ENCODE results near the gene VTCN1.

VTCN1 gene

DNA sequence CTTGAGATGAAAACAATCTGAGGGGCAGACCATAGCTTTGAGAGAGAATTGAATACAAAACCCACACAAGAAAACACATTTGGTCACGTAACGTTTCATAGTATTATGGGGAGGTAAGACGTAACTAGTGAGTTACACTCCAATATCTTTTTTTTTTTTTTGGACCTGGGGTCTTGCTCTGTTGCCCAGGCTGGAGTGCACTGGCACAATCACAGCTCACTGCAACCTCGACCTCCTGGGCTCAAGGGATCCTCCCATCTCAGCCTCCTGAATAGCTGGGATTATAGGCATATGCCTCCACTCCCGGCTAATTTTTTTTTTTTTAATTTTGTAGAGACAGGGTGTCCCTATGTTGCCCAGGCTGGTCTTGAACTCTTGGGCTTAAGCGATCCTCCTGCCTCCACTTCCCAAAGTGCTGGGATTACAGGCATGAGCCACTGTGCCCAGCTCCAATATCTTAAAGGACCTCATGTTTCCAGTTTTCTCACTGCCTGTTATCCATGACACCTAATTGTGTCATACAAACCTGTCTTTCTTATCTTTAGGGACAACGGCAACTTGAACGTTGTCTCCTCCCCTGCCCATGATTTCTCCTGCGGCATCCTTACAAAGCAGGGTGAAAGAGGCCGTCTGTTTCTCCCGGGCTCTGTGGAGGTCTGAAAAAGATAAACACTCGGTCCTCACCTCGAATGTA lies 94.5 kb downstream of the VTCN1 start:
- DNase-seq = no peak
- Histone ChIP-seq H3K9me2 (replicated peaks; ENCODE audit: insufficient read depth, low read length) (no peaks in the 10 kb centered on the region), H3K4me1 (ENCODE audit: low read length) (no peaks in the 10 kb centered on the region), H3F3A (ENCODE audit: insufficient read depth, low read length) (no peaks in the 10 kb centered on the region), H3K9ac (ENCODE audit: low read length) (no peak overlapping the region), H3K4me2 (ENCODE audit: low read depth, low read length) (no peak overlapping the region), H3K36me3 (replicated peaks; ENCODE audit: insufficient read depth, low read length) (no peaks in the 10 kb centered on the region), H2AFZ (ENCODE audit: low read length) (no peak overlapping the region), H3K27ac (ENCODE audit: low read length) (no peak overlapping the region), H4K20me1 (ENCODE audit: insufficient read depth, low read length) (no peaks in the 10 kb centered on the region), H3K4me3 (ENCODE audit: low read length) (no peak overlapping the region), H3K9me3 (replicated peaks; ENCODE audit: insufficient read depth, low read length) (no peaks in the 10 kb centered on the region), H3K79me2 (ENCODE audit: low read length) (no peaks in the 10 kb centered on the region), H3K27me3 (replicated peaks; ENCODE audit: insufficient read depth, low read length) (no peaks in the 10 kb centered on the region)
- no peak for TF ChIP-seq EZH2 (optimal IDR thresholded peaks at IDR 0.05; ENCODE audit: low read depth, low read length)

DNA sequence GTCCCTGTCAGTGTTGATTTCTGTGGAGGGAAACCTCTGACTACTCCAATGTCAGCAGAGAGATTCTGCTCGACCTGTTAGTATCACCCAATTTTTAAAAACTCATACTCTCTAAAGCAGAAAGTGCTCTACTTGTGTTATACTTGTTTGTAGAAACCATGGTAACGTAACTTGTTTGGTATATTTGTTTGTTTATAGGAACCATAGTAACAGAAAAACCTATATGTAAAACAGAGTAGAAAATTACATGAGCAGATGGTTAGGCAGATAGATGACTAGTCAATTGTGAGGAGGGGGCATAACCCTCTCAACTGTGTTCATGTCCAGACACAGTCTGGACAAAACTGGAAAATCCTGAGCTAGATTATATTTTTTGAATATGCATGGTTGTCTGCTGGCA lies 95.8 kb downstream of the VTCN1 start:
- H3K9me2 ChIP-seq (replicated peaks; ENCODE audit: insufficient read depth, low read length) = no peaks in the 10 kb centered on the region
- TF ChIP-seq, protein P1, sequence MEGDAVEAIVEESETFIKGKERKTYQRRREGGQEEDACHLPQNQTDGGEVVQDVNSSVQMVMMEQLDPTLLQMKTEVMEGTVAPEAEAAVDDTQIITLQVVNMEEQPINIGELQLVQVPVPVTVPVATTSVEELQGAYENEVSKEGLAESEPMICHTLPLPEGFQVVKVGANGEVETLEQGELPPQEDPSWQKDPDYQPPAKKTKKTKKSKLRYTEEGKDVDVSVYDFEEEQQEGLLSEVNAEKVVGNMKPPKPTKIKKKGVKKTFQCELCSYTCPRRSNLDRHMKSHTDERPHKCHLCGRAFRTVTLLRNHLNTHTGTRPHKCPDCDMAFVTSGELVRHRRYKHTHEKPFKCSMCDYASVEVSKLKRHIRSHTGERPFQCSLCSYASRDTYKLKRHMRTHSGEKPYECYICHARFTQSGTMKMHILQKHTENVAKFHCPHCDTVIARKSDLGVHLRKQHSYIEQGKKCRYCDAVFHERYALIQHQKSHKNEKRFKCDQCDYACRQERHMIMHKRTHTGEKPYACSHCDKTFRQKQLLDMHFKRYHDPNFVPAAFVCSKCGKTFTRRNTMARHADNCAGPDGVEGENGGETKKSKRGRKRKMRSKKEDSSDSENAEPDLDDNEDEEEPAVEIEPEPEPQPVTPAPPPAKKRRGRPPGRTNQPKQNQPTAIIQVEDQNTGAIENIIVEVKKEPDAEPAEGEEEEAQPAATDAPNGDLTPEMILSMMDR (IDR thresholded peaks at IDR 0.05; ENCODE audit: low read length) = no peak
- TF ChIP-seq EZH2phosphoT487 (IDR thresholded peaks at IDR 0.05; ENCODE audit: low read length) = no peak
- TF ChIP-seq EZH2 (optimal IDR thresholded peaks at IDR 0.05; ENCODE audit: low read depth, low read length) = no peak
- no peak for DNase-seq
- no peaks in the 10 kb centered on the region for H3K36me3 ChIP-seq (replicated peaks; ENCODE audit: insufficient read depth, low read length)
- no peak overlapping the region for H3K27ac ChIP-seq (ENCODE audit: low read length)
- no peaks in the 10 kb centered on the region for H3F3A ChIP-seq (ENCODE audit: insufficient read depth, low read length)
- no peaks in the 10 kb centered on the region for H3K27me3 ChIP-seq (replicated peaks; ENCODE audit: insufficient read depth, low read length)
- no peak overlapping the region for H2AFZ ChIP-seq (ENCODE audit: low read length)
- no peaks in the 10 kb centered on the region for H3K4me1 ChIP-seq (ENCODE audit: low read length)
- H3K4me3 ChIP-seq (ENCODE audit: low read length) = no peak overlapping the region
- H3K9me3 ChIP-seq (replicated peaks; ENCODE audit: insufficient read depth, low read length) = no peaks in the 10 kb centered on the region
- H4K20me1 ChIP-seq (ENCODE audit: insufficient read depth, low read length) = no peaks in the 10 kb centered on the region
- H3K4me2 ChIP-seq (ENCODE audit: low read depth, low read length) = no peak overlapping the region
- H3K79me2 ChIP-seq (ENCODE audit: low read length) = no peaks in the 10 kb centered on the region
- H3K9ac ChIP-seq (ENCODE audit: low read length) = no peak overlapping the region

DNA sequence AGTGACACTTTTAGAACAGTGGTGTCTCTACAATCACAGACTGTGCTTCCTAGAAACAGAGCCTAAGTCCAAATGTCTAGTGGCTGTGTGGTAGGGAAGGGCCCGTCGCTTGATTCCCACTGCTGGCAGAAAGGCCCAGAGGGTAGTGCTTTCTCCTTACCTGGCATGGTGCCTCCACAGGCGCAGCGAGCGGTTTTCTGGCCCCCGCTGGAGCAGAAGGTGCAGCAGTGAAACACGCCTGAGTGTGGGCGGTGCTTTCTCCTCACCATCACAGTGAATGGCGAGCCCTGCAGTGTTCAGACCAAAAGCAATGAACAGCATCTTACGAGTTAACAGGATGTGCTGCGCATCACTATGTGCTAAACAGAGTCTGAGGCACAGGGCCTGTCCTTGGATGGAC lies 97.5 kb downstream of the VTCN1 start:
- DNase-seq = no peak
- Histone ChIP-seq H3F3A (ENCODE audit: insufficient read depth, low read length) (no peaks in the 10 kb centered on the region), H3K79me2 (ENCODE audit: low read length) (no peaks in the 10 kb centered on the region), H2AFZ (ENCODE audit: low read length) (no peak overlapping the region), H3K4me2 (ENCODE audit: low read depth, low read length) (no peak overlapping the region), H3K9me2 (replicated peaks; ENCODE audit: insufficient read depth, low read length) (no peaks in the 10 kb centered on the region), H3K27ac (ENCODE audit: low read length) (no peak overlapping the region), H4K20me1 (ENCODE audit: insufficient read depth, low read length) (no peaks in the 10 kb centered on the region), H3K36me3 (replicated peaks; ENCODE audit: insufficient read depth, low read length) (no peaks in the 10 kb centered on the region), H3K9me3 (replicated peaks; ENCODE audit: insufficient read depth, low read length) (no peaks in the 10 kb centered on the region), H3K4me1 (ENCODE audit: low read length) (no peaks in the 10 kb centered on the region), H3K27me3 (replicated peaks; ENCODE audit: insufficient read depth, low read length) (no peaks in the 10 kb centered on the region), H3K4me3 (ENCODE audit: low read length) (no peak overlapping the region), H3K9ac (ENCODE audit: low read length) (no peak overlapping the region)
- TF ChIP-seq EZH2phosphoT487 (IDR thresholded peaks at IDR 0.05; ENCODE audit: low read length) (no peak), EZH2 (optimal IDR thresholded peaks at IDR 0.05; ENCODE audit: low read depth, low read length) (no peak)
- TF ChIP-seq, protein P1 (IDR thresholded peaks at IDR 0.05; ENCODE audit: low read length) = no peak

DNA sequence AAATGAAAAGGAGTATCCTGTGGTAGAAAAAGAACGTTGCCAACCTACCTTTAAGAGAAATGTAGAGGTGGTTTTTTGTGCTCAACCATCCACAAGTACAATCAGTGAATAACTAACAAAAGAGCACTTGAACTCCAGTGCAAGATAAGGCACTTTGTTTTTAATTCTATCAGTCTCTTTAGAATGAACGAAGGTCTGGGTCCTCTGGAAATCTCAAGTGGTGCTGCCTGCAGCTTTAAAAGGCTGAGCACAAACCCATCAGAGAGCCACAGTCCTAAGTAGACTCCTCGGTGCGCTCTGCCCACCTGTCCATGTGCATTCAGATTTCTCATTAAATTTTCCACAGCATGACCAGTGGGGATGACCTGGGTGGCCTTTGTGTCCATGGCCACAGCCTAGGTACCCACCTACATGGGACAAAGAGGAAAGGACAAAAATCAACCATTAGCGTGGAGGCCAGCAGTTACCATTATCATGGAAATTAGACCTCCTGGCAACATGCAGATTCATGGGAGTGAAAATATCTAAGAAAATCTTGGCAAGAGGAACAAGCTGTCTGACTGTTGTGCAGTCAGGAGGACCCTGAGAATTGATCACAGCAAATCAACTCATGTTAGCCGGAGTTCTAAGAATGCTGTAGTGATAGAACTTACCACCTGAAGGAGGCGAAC lies 98.5 kb downstream of the VTCN1 start:
- Histone ChIP-seq H3F3A (ENCODE audit: insufficient read depth, low read length) (no peaks in the 10 kb centered on the region), H3K4me1 (ENCODE audit: low read length) (no peaks in the 10 kb centered on the region), H3K27ac (ENCODE audit: low read length) (no peak overlapping the region), H3K27me3 (replicated peaks; ENCODE audit: insufficient read depth, low read length) (no peaks in the 10 kb centered on the region), H3K4me3 (ENCODE audit: low read length) (no peak overlapping the region), H3K79me2 (ENCODE audit: low read length) (no peaks in the 10 kb centered on the region), H4K20me1 (ENCODE audit: insufficient read depth, low read length) (no peaks in the 10 kb centered on the region), H3K9me3 (replicated peaks; ENCODE audit: insufficient read depth, low read length) (no peaks in the 10 kb centered on the region), H3K36me3 (replicated peaks; ENCODE audit: insufficient read depth, low read length) (no peaks in the 10 kb centered on the region), H3K4me2 (ENCODE audit: low read depth, low read length) (no peak overlapping the region), H3K9ac (ENCODE audit: low read length) (no peak overlapping the region), H3K9me2 (replicated peaks; ENCODE audit: insufficient read depth, low read length) (no peaks in the 10 kb centered on the region), H2AFZ (ENCODE audit: low read length) (no peak overlapping the region)
- TF ChIP-seq EZH2phosphoT487 (IDR thresholded peaks at IDR 0.05; ENCODE audit: low read length) (no peak), EZH2 (optimal IDR thresholded peaks at IDR 0.05; ENCODE audit: low read depth, low read length) (no peak)
- TF ChIP-seq, protein P1 (IDR thresholded peaks at IDR 0.05; ENCODE audit: low read length) = no peak
- DNase-seq = no peak
